Thyroid gland (tissue), 4 donors: Measurements from ENCODE around the gene PRKCQ.

ENCODE experiments used
- POLR2A ChIP-seq, 2 donors: fragments of 450-650 bp; IDR thresholded peaks; one replicate each; pipeline ENCODE4 v1.6.1; 2017; ENCODE audit warnings: antibody characterized with exemption in 2 of 2, mild to moderate bottlenecking in 2 of 2, moderate library complexity in 1 of 2
- TF ChIP-seq, protein P1 (sequence below), 6 experiments: fragments of 200-600 bp in 3 of 6; fragments of 450-650 bp in 3 of 6; sonication (generic) in 3 of 6; IDR thresholded peaks; one replicate each; pipeline ENCODE4 v1.5.1; 2016 to 2019; ENCODE audit warnings: antibody characterized with exemption in 6 of 6, mild to moderate bottlenecking in 2 of 6, inconsistent platforms in 1 of 6, moderate library complexity in 1 of 6

DNA sequence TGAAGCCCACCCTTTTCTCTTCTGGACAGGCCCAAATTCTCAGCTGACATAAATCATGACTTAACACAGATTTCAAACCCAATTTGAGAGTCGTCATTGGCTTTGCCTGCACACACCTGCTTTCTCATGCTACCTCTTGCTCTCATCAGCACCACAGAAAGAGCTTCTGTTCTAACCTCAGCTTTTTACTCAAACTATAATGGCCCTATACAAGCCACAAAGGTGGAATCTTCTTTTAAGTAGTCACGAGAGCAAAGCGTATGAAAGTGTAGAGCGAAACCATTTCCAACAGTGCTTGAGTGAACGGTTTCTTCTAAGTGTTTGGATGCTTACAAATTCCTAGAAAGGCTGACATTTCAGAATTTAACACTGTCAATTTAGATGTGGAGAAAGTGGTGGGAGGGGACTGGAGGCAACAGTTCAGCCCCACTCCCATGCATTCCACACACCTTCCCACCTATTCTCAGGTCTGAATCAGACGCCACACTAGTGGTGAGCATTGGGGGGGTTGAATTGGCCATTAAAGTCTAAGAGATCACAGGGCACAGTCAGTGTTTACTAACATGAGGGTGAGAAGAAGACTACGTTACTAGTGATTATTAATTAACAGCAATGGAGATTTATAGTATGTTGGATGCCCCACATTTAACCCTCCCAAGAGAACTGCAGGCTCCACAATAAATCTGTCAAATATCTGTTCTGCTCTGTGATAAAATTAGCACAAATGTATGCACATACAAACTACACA lies 114.0 kb downstream of the PRKCQ start:
- TF ChIP-seq, protein P1, sequence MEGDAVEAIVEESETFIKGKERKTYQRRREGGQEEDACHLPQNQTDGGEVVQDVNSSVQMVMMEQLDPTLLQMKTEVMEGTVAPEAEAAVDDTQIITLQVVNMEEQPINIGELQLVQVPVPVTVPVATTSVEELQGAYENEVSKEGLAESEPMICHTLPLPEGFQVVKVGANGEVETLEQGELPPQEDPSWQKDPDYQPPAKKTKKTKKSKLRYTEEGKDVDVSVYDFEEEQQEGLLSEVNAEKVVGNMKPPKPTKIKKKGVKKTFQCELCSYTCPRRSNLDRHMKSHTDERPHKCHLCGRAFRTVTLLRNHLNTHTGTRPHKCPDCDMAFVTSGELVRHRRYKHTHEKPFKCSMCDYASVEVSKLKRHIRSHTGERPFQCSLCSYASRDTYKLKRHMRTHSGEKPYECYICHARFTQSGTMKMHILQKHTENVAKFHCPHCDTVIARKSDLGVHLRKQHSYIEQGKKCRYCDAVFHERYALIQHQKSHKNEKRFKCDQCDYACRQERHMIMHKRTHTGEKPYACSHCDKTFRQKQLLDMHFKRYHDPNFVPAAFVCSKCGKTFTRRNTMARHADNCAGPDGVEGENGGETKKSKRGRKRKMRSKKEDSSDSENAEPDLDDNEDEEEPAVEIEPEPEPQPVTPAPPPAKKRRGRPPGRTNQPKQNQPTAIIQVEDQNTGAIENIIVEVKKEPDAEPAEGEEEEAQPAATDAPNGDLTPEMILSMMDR (IDR thresholded peaks at IDR 0.05), result no peak
- no peak for TF ChIP-seq POLR2A (IDR thresholded peaks at IDR 0.05)
